HG03342 (cell line): ENCODE data around the gene HGD.

Source experiments
- ATAC-seq: cut with Tn5 transposase; IDR thresholded peaks from one replicate; pipeline ENCODE4 v1.9.1; 2021; ENCODE audit warnings: mild to moderate bottlenecking, moderate library complexity; ENCODE audit not compliant: unreplicated experiment

HGD gene

DNA sequence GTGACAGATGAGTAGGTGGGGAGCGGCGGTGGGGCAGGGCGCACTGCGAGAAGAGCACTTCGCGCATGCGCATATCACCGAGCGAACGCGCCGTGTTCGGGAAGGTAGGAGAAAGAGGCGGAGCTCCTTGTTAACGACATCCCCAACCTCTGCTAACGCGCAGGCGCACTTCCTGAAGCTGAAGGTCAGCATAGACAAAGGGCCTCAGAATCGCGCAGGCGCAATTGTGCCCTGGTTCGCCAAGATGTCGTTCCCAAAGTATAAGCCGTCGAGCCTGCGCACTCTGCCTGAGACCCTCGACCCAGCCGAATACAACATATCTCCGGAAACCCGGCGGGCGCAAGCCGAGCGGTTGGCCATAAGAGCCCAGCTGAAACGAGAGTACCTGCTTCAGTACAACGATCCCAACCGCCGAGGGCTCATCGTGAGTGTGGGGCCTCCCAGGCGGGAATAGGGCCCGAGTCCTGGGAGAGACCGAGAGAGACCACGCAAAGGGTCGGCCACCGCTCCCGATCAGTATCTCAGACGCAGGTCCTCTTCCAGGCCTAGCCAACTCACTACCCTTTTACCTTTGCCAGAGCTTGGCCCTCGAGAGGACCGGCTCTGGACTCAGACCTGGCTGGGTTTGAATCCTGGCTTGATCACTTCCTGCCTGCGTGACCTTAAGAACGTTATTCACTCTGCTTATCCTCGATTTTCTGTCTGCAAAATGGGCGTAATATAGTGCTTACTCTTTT is 85.8 kb downstream of the HGD start, which contains the start of gene NDUFB4:
Gene NDUFB4 (plus strand): TSS at position 221 of the 737 bp plus-strand sequence. CDS start 24 bp downstream, at position 245.
- peak; percentile 94 for ATAC-seq

GRCh38 chr3:120595788-120596115 is 86.3 kb downstream of the HGD start:
- no peak for ATAC-seq

GRCh38 chr3:120587332-120587975 is 94.6 kb downstream of the HGD start:
- no peak for ATAC-seq
